WERI-Rb-1 (cell line): ENCODE results near the gene IGFL2.
"Not testable (repeated sequence)": the region's sequence is repeated elsewhere in the genome, so short reads cannot be mapped to it uniquely, and the experiment has no call there.

Experiments
- DNase-seq: peaks from one replicate; pipeline ENCODE4 v3.0.0-alpha.2; 2020
- H3K27ac ChIP-seq: fragments of 250-450 bp; sonication (Bioruptor Pico); 2 replicates; pipeline ENCODE4 v1.5.1; 2020; ENCODE audit warnings: mild to moderate bottlenecking, moderate library complexity
- H3K27me3 ChIP-seq: fragments of 250-450 bp; sonication (Bioruptor Pico); 2 replicates; pipeline ENCODE4 v1.5.1; 2021; ENCODE audit warnings: mild to moderate bottlenecking, low read depth, moderate library complexity; ENCODE audit not compliant: insufficient read depth, severe bottlenecking
- H3K36me3 ChIP-seq: fragments of 250-450 bp; sonication (Bioruptor Pico); 2 replicates; pipeline ENCODE4 v1.5.1; 2020; ENCODE audit warnings: mild to moderate bottlenecking, moderate library complexity
- H3K4me3 ChIP-seq: 2 replicates; pipeline ENCODE4 v1.5.1; 2011; ENCODE audit warnings: low read depth, mild to moderate bottlenecking, control low read depth, low read length
- H3K9me3 ChIP-seq: fragments of 250-450 bp; sonication (Bioruptor Pico); 2 replicates; pipeline ENCODE4 v1.5.1; 2021; ENCODE audit warnings: mild to moderate bottlenecking, moderate library complexity; ENCODE audit not compliant: severe bottlenecking
- TF ChIP-seq, protein P1 (sequence below): IDR thresholded peaks from 2 replicates; pipeline ENCODE4 v1.5.1; 2011; ENCODE audit warnings: low read depth, mild to moderate bottlenecking, control low read depth, inconsistent platforms, low read length

IGFL2 gene

DNA sequence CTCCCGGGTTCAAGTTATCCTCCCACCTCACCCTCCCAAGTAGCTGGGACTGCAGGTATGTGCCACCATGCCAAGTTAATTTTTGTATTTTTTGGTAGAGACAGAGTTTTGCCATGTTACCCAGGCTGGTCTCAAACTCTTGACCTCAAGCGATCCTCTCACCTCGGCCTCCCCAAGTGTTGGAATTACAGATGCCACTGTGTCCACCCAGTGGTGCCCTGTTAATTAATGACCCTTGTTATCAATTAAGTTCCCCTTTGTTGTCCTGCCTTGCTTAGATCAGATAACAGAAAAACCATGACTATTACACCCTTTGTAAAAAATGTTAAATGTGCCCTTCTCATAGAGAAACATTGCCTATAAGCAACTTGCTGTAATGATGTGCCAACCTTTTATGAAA is 47.1 kb downstream of the IGFL2 start:
- DNase-seq = no peak
- TF ChIP-seq, protein P1, sequence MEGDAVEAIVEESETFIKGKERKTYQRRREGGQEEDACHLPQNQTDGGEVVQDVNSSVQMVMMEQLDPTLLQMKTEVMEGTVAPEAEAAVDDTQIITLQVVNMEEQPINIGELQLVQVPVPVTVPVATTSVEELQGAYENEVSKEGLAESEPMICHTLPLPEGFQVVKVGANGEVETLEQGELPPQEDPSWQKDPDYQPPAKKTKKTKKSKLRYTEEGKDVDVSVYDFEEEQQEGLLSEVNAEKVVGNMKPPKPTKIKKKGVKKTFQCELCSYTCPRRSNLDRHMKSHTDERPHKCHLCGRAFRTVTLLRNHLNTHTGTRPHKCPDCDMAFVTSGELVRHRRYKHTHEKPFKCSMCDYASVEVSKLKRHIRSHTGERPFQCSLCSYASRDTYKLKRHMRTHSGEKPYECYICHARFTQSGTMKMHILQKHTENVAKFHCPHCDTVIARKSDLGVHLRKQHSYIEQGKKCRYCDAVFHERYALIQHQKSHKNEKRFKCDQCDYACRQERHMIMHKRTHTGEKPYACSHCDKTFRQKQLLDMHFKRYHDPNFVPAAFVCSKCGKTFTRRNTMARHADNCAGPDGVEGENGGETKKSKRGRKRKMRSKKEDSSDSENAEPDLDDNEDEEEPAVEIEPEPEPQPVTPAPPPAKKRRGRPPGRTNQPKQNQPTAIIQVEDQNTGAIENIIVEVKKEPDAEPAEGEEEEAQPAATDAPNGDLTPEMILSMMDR = no peak
- no peaks in the 10 kb centered on the region for H3K36me3 ChIP-seq

DNA sequence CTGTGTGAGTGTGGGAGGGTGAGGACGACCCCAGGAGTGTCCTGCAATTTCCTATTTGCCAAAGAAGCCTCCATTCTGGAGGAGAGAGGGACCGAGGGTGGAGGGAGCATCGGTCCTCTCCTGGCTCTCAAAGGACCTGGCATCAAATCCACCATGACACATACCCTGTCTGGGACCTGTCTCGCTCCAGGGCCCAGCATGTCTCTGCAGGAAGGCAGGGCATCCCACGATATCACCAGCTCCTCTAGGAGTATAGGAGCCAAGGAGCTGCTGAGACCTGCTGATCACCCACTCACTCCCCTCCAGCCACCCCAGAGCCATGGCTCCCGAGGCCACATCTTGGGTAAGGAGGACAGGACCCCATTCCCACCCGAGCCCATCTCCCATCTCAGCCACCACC is 47.9 kb downstream of the IGFL2 start:
- not testable (repeated sequence) for H3K27me3 ChIP-seq, H3K4me3 ChIP-seq, DNase-seq, H3K36me3 ChIP-seq, H3K27ac ChIP-seq, H3K9me3 ChIP-seq

More for the DNA sequence above, 47.1 kb downstream of the IGFL2 start:
- no peaks in the 10 kb centered on the region for H3K27me3 ChIP-seq
- H3K9me3 ChIP-seq = no peaks in the 10 kb centered on the region
- no peak overlapping the region for H3K4me3 ChIP-seq
- no peak overlapping the region for H3K27ac ChIP-seq

DNA sequence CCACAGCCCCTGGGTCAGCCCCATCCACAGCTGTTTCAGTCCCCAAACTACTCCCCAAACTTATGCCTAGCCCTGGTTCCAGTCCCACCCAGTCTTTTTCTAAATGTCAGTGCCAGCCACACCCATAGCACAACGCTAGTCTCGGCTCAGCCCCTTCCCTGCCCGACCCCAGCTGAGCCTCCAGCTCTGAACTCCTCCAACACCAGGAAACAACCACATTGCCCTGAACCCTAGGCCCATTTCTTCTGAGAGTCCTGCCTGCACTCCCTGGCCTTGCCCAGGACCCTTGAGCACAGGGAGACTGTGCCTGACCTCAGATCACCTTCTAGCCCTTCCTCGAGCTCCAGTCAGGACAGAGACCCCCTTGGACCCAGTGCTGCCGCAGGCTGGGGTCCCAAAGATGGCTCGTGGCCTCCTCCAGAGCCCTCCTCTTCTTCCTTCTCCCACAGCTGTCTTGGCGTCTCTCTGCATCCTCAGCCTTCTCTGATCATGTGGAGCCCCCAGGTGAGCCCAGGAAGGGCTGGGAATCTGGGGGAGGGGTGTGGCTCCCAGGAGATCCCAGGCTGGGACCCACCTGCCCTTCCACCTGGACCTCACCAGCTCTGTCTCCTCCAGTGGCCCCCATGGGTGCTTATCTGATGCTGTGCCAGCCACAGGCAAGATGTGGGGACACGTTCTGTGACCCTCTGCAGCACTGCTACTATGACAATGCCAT is 48.5 kb downstream of the IGFL2 start:
- H3K27ac ChIP-seq = no peak overlapping the region
- H3K27me3 ChIP-seq = no peaks in the 10 kb centered on the region
- no peak for DNase-seq
- TF ChIP-seq, protein P1 = no peak
- no peak overlapping the region for H3K4me3 ChIP-seq
- H3K36me3 ChIP-seq = no peaks in the 10 kb centered on the region
- H3K9me3 ChIP-seq = no peaks in the 10 kb centered on the region

DNA sequence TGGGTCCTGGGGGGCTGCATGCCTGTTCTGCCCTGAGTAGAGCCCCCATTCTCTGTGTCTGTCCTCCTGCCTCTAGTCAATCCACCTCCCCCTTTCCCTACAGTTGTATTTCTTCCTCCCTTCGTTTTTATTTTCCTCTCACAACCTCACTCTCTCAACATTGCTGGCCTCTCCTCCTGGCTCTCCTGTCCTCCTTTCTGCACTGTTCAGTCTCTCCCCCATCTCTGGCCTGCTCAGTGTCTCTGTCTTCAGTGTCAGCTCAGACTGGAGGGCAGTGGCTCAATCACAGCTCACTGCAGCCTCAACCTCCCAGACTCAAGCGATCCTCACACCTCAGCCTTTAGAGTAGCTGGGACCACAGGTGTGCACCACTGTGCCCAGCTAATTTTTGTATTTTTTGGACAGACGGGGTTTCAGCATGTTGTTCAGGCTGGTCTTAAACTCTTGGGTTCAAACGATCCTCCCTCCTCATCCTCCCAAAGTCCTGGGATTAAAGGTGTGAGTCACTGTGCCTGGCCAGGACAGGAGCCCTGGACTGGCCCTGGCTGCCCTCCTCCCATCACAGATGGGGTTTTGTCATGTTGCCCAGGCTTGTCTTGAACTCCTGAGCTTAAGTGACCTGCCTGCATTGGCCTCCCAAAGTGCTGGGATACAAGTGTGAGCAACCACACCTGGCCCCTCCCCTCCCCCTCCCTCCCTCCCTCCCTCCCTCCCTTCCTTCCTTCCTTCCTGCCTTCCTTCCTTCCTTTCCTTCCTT is 49.5 kb downstream of the IGFL2 start:
- H3K4me3 ChIP-seq = no peak overlapping the region
- H3K27me3 ChIP-seq = no peaks in the 10 kb centered on the region
- H3K9me3 ChIP-seq = no peaks in the 10 kb centered on the region
- no peak overlapping the region for H3K27ac ChIP-seq
- no peaks in the 10 kb centered on the region for H3K36me3 ChIP-seq
- DNase-seq = peak; percentile 52
- TF ChIP-seq, protein P1 = no peak

DNA sequence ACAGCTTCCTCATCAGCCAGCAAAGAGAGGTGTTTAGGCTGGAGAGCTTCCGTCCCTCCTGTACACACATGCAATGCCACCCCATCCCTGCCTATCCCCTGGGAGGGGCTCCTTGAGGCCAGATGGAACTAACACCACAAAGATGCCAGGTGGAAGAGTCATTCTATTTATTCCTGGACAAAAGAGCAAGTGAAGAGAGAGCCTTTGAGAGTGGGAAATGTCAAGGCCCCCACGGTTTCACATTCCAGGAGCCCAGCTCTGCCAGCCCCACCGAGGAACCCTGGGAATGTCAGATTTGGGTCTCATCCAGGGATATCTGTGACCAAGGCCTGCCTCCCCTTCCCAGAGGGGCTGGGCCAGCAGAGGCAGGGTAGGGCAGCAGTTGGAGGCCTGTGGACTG is 50.7 kb downstream of the IGFL2 start:
- H3K9me3 ChIP-seq = no peaks in the 10 kb centered on the region
- H3K36me3 ChIP-seq = no peaks in the 10 kb centered on the region
- no peaks in the 10 kb centered on the region for H3K27me3 ChIP-seq
- TF ChIP-seq, protein P1 = no peak
- no peak overlapping the region for H3K4me3 ChIP-seq
- DNase-seq = no peak
- no peak overlapping the region for H3K27ac ChIP-seq

DNA sequence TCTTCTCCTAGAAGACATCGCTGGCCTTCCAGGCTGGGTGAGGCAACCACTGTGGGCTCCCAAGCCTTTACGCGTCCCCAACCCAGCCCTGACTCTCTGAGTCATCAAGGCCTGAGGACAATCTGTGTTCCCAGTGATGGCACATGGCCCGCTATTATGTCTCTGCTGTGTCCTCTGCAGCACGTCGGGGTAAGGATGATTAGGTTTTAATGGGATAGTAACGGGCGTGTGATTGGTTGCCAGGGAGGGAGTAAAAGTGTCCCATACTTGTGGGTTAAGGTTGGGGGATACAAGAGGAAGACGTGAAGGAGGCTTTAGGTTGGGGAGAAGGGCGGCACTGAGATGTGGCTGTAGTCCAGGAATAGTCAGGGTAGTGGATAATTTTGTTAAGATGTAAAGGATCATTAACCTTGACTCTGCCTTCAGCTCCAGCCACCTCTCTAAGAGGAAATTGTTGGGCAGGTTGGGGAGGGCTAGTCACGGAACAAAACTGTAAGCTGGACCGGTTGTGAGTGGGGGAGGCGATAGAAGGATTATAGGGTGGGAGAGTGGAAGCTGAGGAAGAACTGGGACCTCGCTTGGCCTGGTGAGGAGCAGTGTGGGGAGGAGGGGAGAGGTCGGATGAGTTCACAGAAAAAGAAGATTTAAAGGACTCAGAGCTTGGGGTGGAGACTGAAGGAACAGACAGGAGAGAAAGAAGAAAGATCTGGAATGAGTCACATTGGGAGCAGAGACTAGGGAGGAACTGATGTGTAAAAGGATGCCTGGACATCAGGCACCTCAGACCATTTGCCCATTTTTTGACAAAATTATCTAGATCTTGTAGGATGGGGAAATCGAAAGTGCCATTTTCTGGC is 53.6 kb downstream of the IGFL2 start:
- H3K4me3 ChIP-seq = no peak overlapping the region
- no peaks in the 10 kb centered on the region for H3K27me3 ChIP-seq
- TF ChIP-seq, protein P1 = no peak
- no peaks in the 10 kb centered on the region for H3K36me3 ChIP-seq
- H3K27ac ChIP-seq = peak overlapping the region; percentile 54
- H3K9me3 ChIP-seq = peaks cover 3% of the 10 kb centered on the region
- peak; percentile 77 for DNase-seq
